Activated T-helper 1 cell treated with anti-CD3 and anti-CD28 coated beads, Interleukin-2, amount 50 U/mL, for 16 hours (primary cell): Measurements from ENCODE around the gene TIGAR.

Source experiments
- DNase-seq, 2 donors: peaks; one replicate each; pipeline ENCODE4 v3.0.0-alpha.2; 2020; ENCODE audit warnings: low read depth in 1 of 2, low spot score in 1 of 2

Gene TIGAR

GRCh38 chr12:4378772-4379171 lies 57.8 kb downstream of the TIGAR start:
- DNase-seq: no peak

DNA sequence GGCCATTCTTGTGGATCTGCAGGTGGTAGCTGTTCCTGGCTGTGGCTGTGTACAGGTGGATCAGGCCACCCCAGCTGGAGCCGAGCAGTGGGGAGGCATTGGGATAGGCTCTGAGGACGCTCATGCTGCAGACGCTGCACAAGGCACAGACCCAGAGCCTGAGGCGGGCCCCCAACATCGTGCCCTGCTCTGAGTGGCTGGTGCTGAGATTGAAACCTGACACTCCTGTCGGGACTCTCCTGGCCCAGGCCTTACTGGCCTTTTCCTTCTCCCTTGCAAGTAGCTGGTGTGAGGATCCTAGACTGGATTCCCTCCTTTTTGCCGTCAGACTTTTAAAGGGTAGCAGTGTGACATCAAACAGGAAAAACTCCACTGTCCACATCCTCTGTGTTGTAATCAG lies 58.4 kb downstream of the TIGAR start, which contains the start of gene FGF23:
Gene FGF23, minus strand, starts transcription at position 308 of the 400 bp plus-strand sequence. Its CDS starts 130 bp downstream, at position 178.
- DNase-seq: no peak

- no peak for DNase-seq
Observed at GRCh38 chr12:4380332-4380731, 59.3 kb downstream of the TIGAR start.

- no peak for DNase-seq
Observed at GRCh38 chr12:4383304-4383865, 62.4 kb downstream of the TIGAR start.

DNA sequence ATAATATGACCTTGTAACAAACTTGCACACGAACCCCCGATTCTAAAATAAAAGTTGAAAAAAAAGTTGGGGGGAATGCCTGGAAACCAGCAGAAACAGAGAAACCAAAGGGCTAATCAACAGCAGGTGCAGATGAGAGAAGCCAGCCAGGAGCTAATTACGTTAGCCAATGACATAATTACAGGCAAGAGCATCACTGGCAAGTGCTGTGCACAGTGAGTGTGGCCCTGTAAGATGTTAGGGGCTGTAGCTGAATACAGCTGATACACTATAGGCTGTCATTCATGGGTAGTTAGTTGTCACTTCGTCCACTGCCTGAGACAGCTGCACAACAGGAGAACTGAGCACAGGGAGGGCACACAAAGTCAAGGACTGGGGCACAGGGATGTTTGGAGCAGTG lies 65.8 kb downstream of the TIGAR start:
- DNase-seq: no peak

DNA sequence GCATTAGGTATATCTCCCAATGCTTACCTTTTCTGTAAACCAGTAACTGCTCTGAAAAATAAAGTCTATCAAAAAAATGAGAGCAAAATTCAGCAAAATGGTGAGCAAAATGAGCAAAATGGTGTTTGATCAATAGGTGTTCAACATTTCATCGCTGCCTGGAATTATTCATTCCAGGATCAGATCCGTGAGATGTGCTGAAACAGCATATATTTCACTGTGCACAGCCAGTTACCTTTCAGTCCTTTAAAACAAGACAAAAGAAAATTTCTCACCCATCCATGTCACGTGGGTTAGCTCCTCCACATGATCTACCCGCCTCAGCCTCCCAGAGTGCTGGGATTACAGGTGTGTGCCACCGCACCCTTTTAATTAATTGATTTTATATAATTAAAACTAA lies 66.6 kb downstream of the TIGAR start:
- DNase-seq: no peak

GRCh38 chr12:4388032-4388431 lies 67.0 kb downstream of the TIGAR start:
- DNase-seq: no peak

- no peak for DNase-seq
Observed at GRCh38 chr12:4388662-4389061, 67.6 kb downstream of the TIGAR start.

DNA sequence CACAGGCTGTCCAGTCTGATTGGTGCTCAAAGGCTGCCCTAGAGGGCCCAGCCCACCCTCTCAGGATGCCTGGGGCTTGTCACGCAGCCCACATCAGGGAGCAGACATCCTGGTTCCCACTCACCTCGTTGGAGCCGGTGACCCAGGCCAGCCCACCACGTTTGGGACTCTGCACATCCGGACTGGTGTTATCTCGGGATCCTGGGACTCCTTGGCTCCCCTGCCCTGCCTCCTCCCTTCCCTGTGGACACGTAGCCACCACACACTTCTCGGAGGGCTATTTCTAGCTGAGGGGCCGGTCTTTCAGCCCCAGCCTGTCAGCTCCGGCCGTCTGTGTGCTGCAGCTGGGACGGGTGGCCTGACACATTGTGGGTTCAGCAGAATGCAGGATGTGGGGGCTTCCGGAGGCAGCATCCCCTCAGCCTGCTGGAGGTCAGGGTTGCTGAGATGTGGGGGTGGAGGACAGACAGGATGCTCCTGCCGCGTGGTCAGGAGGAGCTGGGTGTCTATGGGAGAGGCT lies 71.3 kb downstream of the TIGAR start:
- DNase-seq: no peak

GRCh38 chr12:4393211-4393610 lies 72.2 kb downstream of the TIGAR start:
- DNase-seq: no peak

- DNase-seq: no peak
Observed at GRCh38 chr12:4395818-4396217, 74.8 kb downstream of the TIGAR start.

GRCh38 chr12:4401117-4401516 lies 80.1 kb downstream of the TIGAR start:
- no peak for DNase-seq

GRCh38 chr12:4402996-4403395 lies 82.0 kb downstream of the TIGAR start:
- DNase-seq: no peak
